Measurements from ENCODE around the gene TRIM47.

- TF ChIP-seq CTCF (IDR thresholded peaks at IDR 0.05 in 2 of 3, conservative IDR thresholded peaks at IDR 0.05 in 1 of 3; ENCODE audit: borderline replicate concordance in 1 of 3, insufficient read depth in 1 of 3, low read depth in 2 of 3, low read length in 2 of 3): no peak
- no peak for TF ChIP-seq REST (IDR thresholded peaks at IDR 0.05; ENCODE audit: low read depth)
Measured at GRCh38 chr17:75898791-75899190, 20.4 kb upstream of the TRIM47 start.

Measured in HCT116 (cell line).